Muscle layer of duodenum (tissue), 2 donors: ENCODE results near the gene FADS1.

ENCODE experiments used
- H3K27ac ChIP-seq: one replicate; pipeline ENCODE4 v1.7.0; 2013; ENCODE audit warnings: mild to moderate bottlenecking, low read length
- H3K27me3 ChIP-seq: one replicate; pipeline ENCODE4 v1.7.0; 2013; ENCODE audit warnings: low read depth, mild to moderate bottlenecking, control low read depth, low read length
- H3K36me3 ChIP-seq, 2 donors: one replicate each; pipeline ENCODE4 v1.7.0; 2013; ENCODE audit warnings: low read length in 2 of 2, control low read depth in 1 of 2, mild to moderate bottlenecking in 1 of 2; ENCODE audit not compliant: insufficient read depth in 2 of 2, control insufficient read depth in 1 of 2
- H3K4me1 ChIP-seq, 2 donors: one replicate each; pipeline ENCODE4 v1.7.0; 2013; ENCODE audit warnings: low read length in 2 of 2, mild to moderate bottlenecking in 2 of 2, control low read depth in 1 of 2, moderate library complexity in 1 of 2; ENCODE audit not compliant: insufficient read depth in 2 of 2, control insufficient read depth in 1 of 2
- H3K4me3 ChIP-seq, 2 donors: one replicate each; pipeline ENCODE4 v1.7.0; 2013; ENCODE audit warnings: low read length in 2 of 2, low read depth in 1 of 2, mild to moderate bottlenecking in 1 of 2
- H3K9me3 ChIP-seq, 2 donors: one replicate each; pipeline ENCODE4 v1.7.0; 2013; ENCODE audit warnings: low read length in 2 of 2, control low read depth in 1 of 2, mild to moderate bottlenecking in 1 of 2; ENCODE audit not compliant: control insufficient read depth in 1 of 2
- donor health status: healthy.

FADS1 gene

DNA sequence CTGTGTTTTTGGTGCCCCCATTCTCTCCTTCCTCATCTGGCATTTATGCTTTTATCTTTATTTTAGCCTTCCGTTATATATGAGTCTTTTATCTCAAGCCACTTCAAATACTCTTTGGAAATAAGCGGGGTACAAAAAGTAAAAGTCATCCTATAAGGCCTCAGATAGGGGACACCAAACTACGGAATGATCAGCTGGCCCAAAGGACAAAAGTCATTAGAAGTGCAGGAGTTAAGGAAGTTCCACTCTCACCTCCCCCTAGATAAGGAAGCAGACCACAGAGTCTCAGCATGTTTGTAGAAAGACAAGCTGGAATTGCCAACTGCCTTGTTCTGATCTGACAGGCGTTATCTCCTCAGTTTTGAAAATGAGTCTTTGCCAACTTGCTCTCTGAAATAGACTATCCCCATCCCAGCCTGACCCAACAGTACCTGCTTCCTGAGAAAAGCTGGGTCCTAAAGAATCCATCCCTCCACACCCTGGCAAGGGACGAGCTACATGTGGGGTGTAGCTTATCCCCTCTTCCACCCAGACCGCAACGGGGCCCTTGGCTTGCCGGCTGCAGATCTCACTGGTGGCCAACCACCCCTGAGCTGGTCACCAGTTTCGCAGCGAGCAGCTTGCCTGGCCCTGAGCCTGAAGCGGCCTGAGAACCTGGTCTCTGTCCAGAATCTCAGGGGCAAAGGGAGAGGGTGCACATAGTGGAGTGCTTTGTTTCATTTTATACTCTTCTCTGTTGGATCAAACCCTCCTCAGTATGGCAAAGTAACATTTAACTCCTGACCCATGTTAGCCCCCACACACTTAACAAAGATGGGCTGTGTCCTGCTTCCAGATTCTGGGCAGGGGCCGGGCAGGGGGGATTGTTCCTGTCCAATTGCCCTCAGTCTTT lies 25.1 kb upstream of the FADS1 start:
- no peak overlapping the region for H3K27ac ChIP-seq
- H3K36me3 ChIP-seq: peaks cover 7 to 19% of the 10 kb centered on the region in 2 donors
- no peaks in the 10 kb centered on the region for H3K9me3 ChIP-seq
- H3K4me3 ChIP-seq: no peak overlapping the region
- no peaks in the 10 kb centered on the region for H3K4me1 ChIP-seq
- no peaks in the 10 kb centered on the region for H3K27me3 ChIP-seq

- H3K36me3 ChIP-seq: peaks cover 7 to 19% of the 10 kb centered on the region in 2 donors
Observed at GRCh38 chr11:61840371-61840770, 23.6 kb upstream of the FADS1 start.

DNA sequence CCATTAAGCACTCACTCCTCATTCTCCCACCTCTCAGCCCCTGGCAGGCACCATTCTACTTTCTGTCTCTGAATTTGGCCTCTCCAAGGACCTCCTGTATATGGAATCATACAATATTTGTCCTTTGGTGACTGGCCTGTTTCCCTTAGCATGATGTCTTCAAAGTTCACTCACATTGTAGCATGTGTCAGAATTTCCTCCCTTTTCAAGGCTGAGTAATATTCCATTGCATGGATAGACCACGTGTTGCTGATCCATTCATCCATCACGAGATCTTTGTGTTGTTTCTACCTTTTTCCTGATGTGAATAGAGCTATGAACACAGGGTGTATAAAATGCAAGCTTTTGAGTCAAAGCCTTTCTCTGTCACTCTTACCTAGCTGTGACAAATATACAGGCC lies 22.9 kb upstream of the FADS1 start:
- Histone ChIP-seq H3K4me1 (no peaks in the 10 kb centered on the region), H3K27ac (no peak overlapping the region), H3K36me3 (peaks cover 7 to 19% of the 10 kb centered on the region in 2 donors), H3K4me3 (no peak overlapping the region), H3K27me3 (no peaks in the 10 kb centered on the region), H3K9me3 (no peaks in the 10 kb centered on the region)

More at GRCh38 chr11:61840371-61840770, 23.6 kb upstream of the FADS1 start:
- Histone ChIP-seq H3K27ac (no peak overlapping the region), H3K27me3 (no peaks in the 10 kb centered on the region), H3K4me1 (no peaks in the 10 kb centered on the region), H3K9me3 (no peaks in the 10 kb centered on the region), H3K4me3 (no peak overlapping the region)

GRCh38 chr11:61838921-61839320 lies 22.1 kb upstream of the FADS1 start:
- Histone ChIP-seq H3K36me3 (peaks cover 7 to 19% of the 10 kb centered on the region in 2 donors), H3K27me3 (no peaks in the 10 kb centered on the region), H3K27ac (no peak overlapping the region), H3K4me3 (no peak overlapping the region), H3K4me1 (no peaks in the 10 kb centered on the region), H3K9me3 (no peaks in the 10 kb centered on the region)

GRCh38 chr11:61838501-61838900 lies 21.7 kb upstream of the FADS1 start:
- Histone ChIP-seq H3K36me3 (peaks cover 7 to 19% of the 10 kb centered on the region in 2 donors), H3K4me3 (no peak overlapping the region), H3K9me3 (no peaks in the 10 kb centered on the region), H3K27ac (no peak overlapping the region), H3K4me1 (no peaks in the 10 kb centered on the region), H3K27me3 (no peaks in the 10 kb centered on the region)

GRCh38 chr11:61837411-61838005 lies 20.7 kb upstream of the FADS1 start:
- no peaks in the 10 kb centered on the region for H3K4me1 ChIP-seq
- peaks cover 7 to 19% of the 10 kb centered on the region in 2 donors for H3K36me3 ChIP-seq
- H3K9me3 ChIP-seq: no peaks in the 10 kb centered on the region
- H3K27ac ChIP-seq: no peak overlapping the region
- no peaks in the 10 kb centered on the region for H3K27me3 ChIP-seq
- no peak overlapping the region for H3K4me3 ChIP-seq

DNA sequence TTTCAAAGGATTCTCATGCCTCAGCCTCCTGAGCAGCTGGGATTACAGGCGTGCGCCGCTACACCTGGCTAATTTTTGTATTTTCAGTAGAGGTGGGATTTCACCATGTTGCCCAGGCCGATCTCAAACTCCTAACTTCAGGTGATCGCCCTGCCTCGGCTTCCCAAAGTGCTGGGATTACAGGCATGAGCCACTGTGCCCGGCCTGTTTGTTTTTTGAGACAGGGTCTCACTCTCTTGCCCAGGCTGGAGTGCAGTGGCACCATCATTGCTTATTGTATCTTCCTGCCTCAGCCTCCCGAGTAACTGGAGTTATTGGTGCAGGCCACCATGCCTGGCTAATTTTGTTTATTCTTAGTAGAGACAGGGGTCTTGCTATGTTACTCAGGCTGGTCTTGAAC lies 19.4 kb upstream of the FADS1 start:
- Histone ChIP-seq H3K9me3 (no peaks in the 10 kb centered on the region), H3K4me1 (no peaks in the 10 kb centered on the region), H3K4me3 (no peak overlapping the region), H3K36me3 (peaks cover 0 to 11% of the 10 kb centered on the region in 2 donors), H3K27me3 (no peaks in the 10 kb centered on the region), H3K27ac (no peak overlapping the region)

- no peaks in the 10 kb centered on the region for H3K4me1 ChIP-seq
- no peaks in the 10 kb centered on the region for H3K9me3 ChIP-seq
Observed at GRCh38 chr11:61834278-61835048, 17.7 kb upstream of the FADS1 start.

DNA sequence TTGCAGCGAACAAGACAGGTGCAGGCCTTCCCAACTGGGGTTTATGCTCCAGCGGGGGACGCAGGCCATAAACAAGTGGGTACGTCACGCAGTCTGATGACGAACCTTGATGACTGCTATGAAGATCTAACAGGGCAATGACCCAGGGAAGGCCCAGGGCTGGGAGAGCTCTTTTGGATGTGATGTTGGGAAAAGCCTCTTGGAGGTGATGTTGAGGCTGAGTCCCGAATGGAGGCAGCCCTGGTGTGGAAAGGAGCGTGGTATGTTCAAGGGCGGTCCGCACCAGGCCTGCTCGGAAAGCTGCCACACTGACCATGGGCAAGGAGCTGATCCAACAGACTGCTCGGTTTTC lies 17.1 kb upstream of the FADS1 start:
- H3K36me3 ChIP-seq: no peaks in the 10 kb centered on the region
- no peaks in the 10 kb centered on the region for H3K27me3 ChIP-seq
- H3K4me1 ChIP-seq: peaks cover 0 to 2% of the 10 kb centered on the region in 2 donors
- H3K4me3 ChIP-seq: no peak overlapping the region
- no peaks in the 10 kb centered on the region for H3K9me3 ChIP-seq
- peak overlapping the region; percentile 64 for H3K27ac ChIP-seq

More at GRCh38 chr11:61834278-61835048, 17.7 kb upstream of the FADS1 start:
- Histone ChIP-seq H3K27me3 (no peaks in the 10 kb centered on the region), H3K36me3 (no peaks in the 10 kb centered on the region), H3K27ac (peak overlapping the region; percentile 64), H3K4me3 (no peak overlapping the region)

GRCh38 chr11:61833471-61833870 lies 16.7 kb upstream of the FADS1 start:
- Histone ChIP-seq H3K4me3 (no peak overlapping the region), H3K9me3 (no peaks in the 10 kb centered on the region), H3K4me1 (peaks cover 0 to 6% of the 10 kb centered on the region in 2 donors), H3K27me3 (no peaks in the 10 kb centered on the region), H3K27ac (peak overlapping the region; percentile 64), H3K36me3 (no peaks in the 10 kb centered on the region)

- H3K4me3 ChIP-seq: no peak overlapping the region
- H3K9me3 ChIP-seq: no peaks in the 10 kb centered on the region
- H3K36me3 ChIP-seq: no peaks in the 10 kb centered on the region
- H3K27me3 ChIP-seq: no peaks in the 10 kb centered on the region
- no peak overlapping the region for H3K27ac ChIP-seq
- H3K4me1 ChIP-seq: peaks cover 0 to 13% of the 10 kb centered on the region in 2 donors
Observed at GRCh38 chr11:61832754-61833153, 16.0 kb upstream of the FADS1 start.
